Endothelial cell of umbilical vein (primary cell): ENCODE results near the gene GCGR. TPM values are rescaled to one million over a fixed set of nuclear protein-coding genes. Genes with fewer than 3 reads are reported as not detected.

Experiments used
- BruUV-seq: library from RNA; stranded (reverse); fragments of 400-500 nt; replicated peaks from 2 replicates; lab custom pipeline; 2021; lab: Mats Ljungman, UMichigan
- CTCF ChIA-PET: fragments of 300-600, 350-600 bp; sonication (Branson Sonifier 250); formaldehyde crosslinking; loops from one replicate; lab custom pipeline; 2021; ENCODE audit warnings: antibody characterized with exemption, inconsistent platforms; lab: Charles Lee
- POLR2A ChIA-PET: fragments of 300-600, 350-600 bp; sonication (Branson Sonifier 250); formaldehyde crosslinking; loops from one replicate; lab custom pipeline; 2021; ENCODE audit warnings: antibody characterized with exemption, inconsistent platforms; lab: Charles Lee
- DNase-seq: peaks from one replicate; pipeline ENCODE4 v3.0.0-alpha.2; 2011; ENCODE audit warnings: low read depth, low spot score
- FAIRE-seq: peaks from 2 replicates; lab custom pipeline; 2011; peaks lifted over from hg19 to GRCh38; lab: Jason Lieb, UNC
- H2AFZ ChIP-seq: 2 replicates; pipeline ENCODE4 v1.6.0; 2012; ENCODE audit warnings: low read depth, low read length, control low read depth, inconsistent platforms
- H3K27ac ChIP-seq: 2 replicates; pipeline ENCODE4 v1.5.1; 2011; ENCODE audit warnings: low read depth, mild to moderate bottlenecking, control low read depth, low read length, moderate library complexity; ENCODE audit not compliant: insufficient read depth
- H3K27me3 ChIP-seq, 2 experiments: 2 replicates each; pipeline versions ENCODE4 v1.6.0 to v1.6.1; 2011; ENCODE audit warnings: low read length in 2 of 2, mixed read lengths in 1 of 2; ENCODE audit not compliant: control insufficient read depth in 2 of 2, insufficient read depth in 2 of 2
- H3K36me3 ChIP-seq, 2 experiments: 2 replicates in 1 of 2; 3 replicates in 1 of 2; pipeline ENCODE4 v1.5.1; 2011; ENCODE audit warnings: low read length in 2 of 2, mild to moderate bottlenecking in 1 of 2, moderate library complexity in 1 of 2; ENCODE audit not compliant: control insufficient read depth in 2 of 2, insufficient read depth in 2 of 2; ENCODE audit errors: extremely low read depth in 1 of 2
- H3K4me1 ChIP-seq: 3 replicates; pipeline ENCODE4 v1.5.1; 2011; ENCODE audit warnings: mild to moderate bottlenecking, low read length; ENCODE audit not compliant: control insufficient read depth, insufficient read depth; ENCODE audit errors: extremely low read depth
- H3K4me2 ChIP-seq: 2 replicates; pipeline ENCODE4 v1.6.1; 2011; ENCODE audit warnings: low read length, control low read depth, mixed read lengths; ENCODE audit not compliant: insufficient read depth
- H3K4me3 ChIP-seq, 3 experiments: fragments of 200-600 bp in 1 of 3; sonication (generic), shearing (Covaris generic) in 1 of 3; replicated peaks in 1 of 3; 2 replicates each; pipeline ENCODE4 v1.5.1; 2011 to 2016; ENCODE audit warnings: control low read depth in 3 of 3, low read length in 3 of 3, mild to moderate bottlenecking in 2 of 3, inconsistent platforms in 1 of 3, low read depth in 1 of 3, moderate library complexity in 1 of 3; ENCODE audit not compliant: insufficient read depth in 1 of 3
- H3K79me2 ChIP-seq: 2 replicates; pipeline ENCODE4 v1.6.0; 2012; ENCODE audit warnings: low read length, inconsistent platforms; ENCODE audit not compliant: control insufficient read depth, insufficient read depth
- H3K9ac ChIP-seq: replicated peaks from 2 replicates; pipeline ENCODE3; 2011; ENCODE audit warnings: low read length, control low read depth; ENCODE audit not compliant: insufficient read depth; ENCODE audit errors: extremely low read depth
- H3K9me1 ChIP-seq: replicated peaks from 3 replicates; pipeline ENCODE4 v1.6.0; 2011; ENCODE audit warnings: mild to moderate bottlenecking, low read length; ENCODE audit not compliant: control insufficient read depth, insufficient read depth; ENCODE audit errors: extremely low read depth
- H3K9me3 ChIP-seq: replicated peaks from 2 replicates; pipeline ENCODE4 v1.5.1; 2012; ENCODE audit warnings: low read length, inconsistent platforms; ENCODE audit not compliant: control insufficient read depth, insufficient read depth
- H4K20me1 ChIP-seq: replicated peaks from 2 replicates; pipeline ENCODE3; 2011; ENCODE audit warnings: mild to moderate bottlenecking, low read length; ENCODE audit not compliant: control insufficient read depth, insufficient read depth; ENCODE audit errors: extremely low read depth
- EZH2 ChIP-seq: IDR thresholded peaks from 2 replicates; pipeline ENCODE4 v1.6.1; 2012; ENCODE audit warnings: borderline replicate concordance, low read depth, mild to moderate bottlenecking, moderate library complexity, low read length, inconsistent platforms; ENCODE audit not compliant: severe bottlenecking
- JUN ChIP-seq: IDR thresholded peaks from 2 replicates; pipeline ENCODE4 v1.6.1; 2011; ENCODE audit warnings: borderline replicate concordance, low read depth; ENCODE audit not compliant: insufficient read length, insufficient read depth
- POLR2AphosphoS5 ChIP-seq: IDR thresholded peaks from 2 replicates; pipeline ENCODE4 v1.6.1; 2012; ENCODE audit warnings: low read depth, mild to moderate bottlenecking, control low read depth, low read length, moderate library complexity; ENCODE audit not compliant: insufficient read depth
- dilution Hi-C: fragments of 300-500 bp; cut with MboI; formaldehyde crosslinking; loops from one replicate; pipeline ENCODE4 v1.15.0; 2019; ENCODE audit warnings: low sequenced_read_pairs; ENCODE audit not compliant: extremely low pct_ligation_motif_present
- intact Hi-C: fragments of 100-400 bp; cut with micrococcal nuclease; formaldehyde crosslinking; loops from one replicate; pipeline ENCODE4 v1.10.0; 2022
- polyA plus RNA-seq, 4 experiments: library from polyadenylated mRNA; depleted of rRNA in 3 of 4; stranded (reverse) in 3 of 4; unstranded in 1 of 4; fragments of >200 nt; gene quantifications; 2 replicates each; pipeline versions ENCODE4 v1.2.1 to v1.2.3, GENCODE V29; 2011 to 2012; ENCODE audit warnings: missing spikeins in 1 of 4
- total RNA-seq: library from RNA; stranded (reverse); gene quantifications from 2 replicates; pipeline ENCODE4 v1.2.3, GENCODE V29; 2021
- TF ChIP-seq, protein P1 (sequence below), 2 donors: IDR thresholded peaks; 1 replicate in 1 of 2; 2 replicates in 1 of 2; pipeline ENCODE4 v1.5.1; 2011; ENCODE audit warnings: low read length in 2 of 2, mild to moderate bottlenecking in 2 of 2, moderate library complexity in 2 of 2, control low read depth in 1 of 2, inconsistent platforms in 1 of 2, low read depth in 1 of 2; ENCODE audit not compliant: insufficient read depth in 1 of 2; ENCODE audit errors: extremely low read depth in 1 of 2
- TF ChIP-seq, protein P2 (sequence below): IDR thresholded peaks from 2 replicates; pipeline ENCODE4 v1.6.1; 2011; ENCODE audit not compliant: insufficient read depth, insufficient read length

The GCGR gene
- total and polyA plus RNA-seq, 2 donors (not counting 3 experiments of a cell fraction or from before 2014, with no cell fraction given), result not detected

DNA sequence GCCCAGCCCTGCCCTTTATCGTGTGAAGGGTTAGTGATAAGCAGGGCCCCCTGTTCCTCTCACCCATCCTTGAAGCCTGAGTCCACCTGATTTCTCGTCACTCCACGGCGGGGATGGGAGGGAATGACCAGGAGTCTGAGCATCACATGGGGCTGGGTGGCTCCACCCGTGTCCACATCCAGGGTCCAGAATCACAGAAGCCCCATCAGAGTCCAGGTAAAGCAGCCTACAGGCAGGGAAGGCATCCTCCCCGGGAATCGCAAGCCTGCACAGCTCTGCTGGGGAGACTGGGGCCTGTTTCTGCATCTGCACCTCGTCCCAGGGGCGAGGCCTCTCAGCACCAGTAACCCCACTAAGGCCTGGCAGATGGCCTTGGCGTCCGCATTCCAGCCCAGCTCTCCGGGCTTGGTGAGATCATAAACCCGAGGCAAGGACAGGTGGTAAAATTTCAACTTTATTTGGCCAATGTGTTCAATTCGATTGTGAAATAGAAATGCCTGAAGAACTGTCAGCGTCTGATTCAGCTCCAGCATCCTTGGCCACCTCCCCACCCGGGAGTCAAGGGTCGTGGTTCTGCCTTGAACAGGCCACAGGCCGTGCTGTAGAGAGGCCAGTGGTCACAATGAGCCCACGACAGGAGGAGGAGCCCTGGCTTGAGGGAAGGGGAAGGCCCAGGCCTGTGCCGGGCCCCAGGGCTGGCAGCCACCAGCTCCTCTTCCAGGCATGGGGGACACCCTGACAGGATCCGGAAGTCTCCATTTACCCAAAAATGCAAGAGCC is 39.0 kb downstream of the GCGR start:
- no TSS peak for BruUV-seq
- no peak overlapping the region for H2AFZ ChIP-seq
- dilution Hi-C loops (no loop called here), intact Hi-C loops (no loop called here)
- no peak overlapping the region for H3K27ac ChIP-seq
- no peak overlapping the region for H3K4me3 ChIP-seq
- H3K9ac ChIP-seq, result no peak overlapping the region
- CTCF ChIA-PET, result interaction anchor here (1.2 kb wide), 1 partner anchor 321 kb away, joined by 3 read pairs; no protein-coding TSS in a partner anchor
- POLR2A ChIA-PET, result no interaction called here
- DNase-seq, result no peak
- no peaks in the 10 kb centered on the region for H3K9me1 ChIP-seq
- H4K20me1 ChIP-seq, result no peaks in the 10 kb centered on the region
- no peaks in the 10 kb centered on the region for H3K27me3 ChIP-seq
- H3K79me2 ChIP-seq, result no peaks in the 10 kb centered on the region
- no peaks in the 10 kb centered on the region for H3K4me1 ChIP-seq
- peaks cover 24 to 48% of the 10 kb centered on the region in 2 experiments for H3K36me3 ChIP-seq
- no peak for FAIRE-seq
- no peak for TF ChIP-seq EZH2
- TF ChIP-seq POLR2AphosphoS5, result no peak
- TF ChIP-seq, protein P1, sequence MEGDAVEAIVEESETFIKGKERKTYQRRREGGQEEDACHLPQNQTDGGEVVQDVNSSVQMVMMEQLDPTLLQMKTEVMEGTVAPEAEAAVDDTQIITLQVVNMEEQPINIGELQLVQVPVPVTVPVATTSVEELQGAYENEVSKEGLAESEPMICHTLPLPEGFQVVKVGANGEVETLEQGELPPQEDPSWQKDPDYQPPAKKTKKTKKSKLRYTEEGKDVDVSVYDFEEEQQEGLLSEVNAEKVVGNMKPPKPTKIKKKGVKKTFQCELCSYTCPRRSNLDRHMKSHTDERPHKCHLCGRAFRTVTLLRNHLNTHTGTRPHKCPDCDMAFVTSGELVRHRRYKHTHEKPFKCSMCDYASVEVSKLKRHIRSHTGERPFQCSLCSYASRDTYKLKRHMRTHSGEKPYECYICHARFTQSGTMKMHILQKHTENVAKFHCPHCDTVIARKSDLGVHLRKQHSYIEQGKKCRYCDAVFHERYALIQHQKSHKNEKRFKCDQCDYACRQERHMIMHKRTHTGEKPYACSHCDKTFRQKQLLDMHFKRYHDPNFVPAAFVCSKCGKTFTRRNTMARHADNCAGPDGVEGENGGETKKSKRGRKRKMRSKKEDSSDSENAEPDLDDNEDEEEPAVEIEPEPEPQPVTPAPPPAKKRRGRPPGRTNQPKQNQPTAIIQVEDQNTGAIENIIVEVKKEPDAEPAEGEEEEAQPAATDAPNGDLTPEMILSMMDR (IDR thresholded peaks at IDR 0.05; ENCODE audit: extremely low read depth in 1 of 2, insufficient read depth in 1 of 2, low read depth in 1 of 2, low read length in 2 of 2), result no peak
- TF ChIP-seq, protein P2, sequence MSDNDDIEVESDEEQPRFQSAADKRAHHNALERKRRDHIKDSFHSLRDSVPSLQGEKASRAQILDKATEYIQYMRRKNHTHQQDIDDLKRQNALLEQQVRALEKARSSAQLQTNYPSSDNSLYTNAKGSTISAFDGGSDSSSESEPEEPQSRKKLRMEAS, result no peak
- TF ChIP-seq JUN, result no peak
- no peaks in the 10 kb centered on the region for H3K9me3 ChIP-seq
- no peak overlapping the region for H3K4me2 ChIP-seq
